Astrocyte (in vitro differentiated cells and primary cell): ENCODE data around the gene RTN1. TPM values are rescaled to one million over a fixed set of nuclear protein-coding genes. Genes with fewer than 3 reads are reported as not detected.

Experiments
- DNase-seq: peaks from one replicate; pipeline ENCODE4 v3.0.0-alpha.2; 2010; ENCODE audit warnings: low read depth
- FAIRE-seq: peaks from 2 replicates; lab custom pipeline; 2011; peaks lifted over from hg19 to GRCh38; lab: Jason Lieb, UNC
- H2AFZ ChIP-seq: 2 replicates; pipeline ENCODE4 v1.6.0; 2012; ENCODE audit warnings: low read depth, low read length, inconsistent platforms
- H3K27ac ChIP-seq: 2 replicates; pipeline ENCODE4 v1.5.1; 2011; ENCODE audit warnings: low read depth, low read length, inconsistent platforms
- H3K27me3 ChIP-seq: 2 replicates; pipeline ENCODE4 v1.6.0; 2011; ENCODE audit warnings: low read length, inconsistent platforms; ENCODE audit not compliant: insufficient read depth
- H3K36me3 ChIP-seq: 2 replicates; pipeline ENCODE4 v1.5.1; 2011; ENCODE audit warnings: low read length, inconsistent platforms; ENCODE audit not compliant: insufficient read depth
- H3K4me1 ChIP-seq: 2 replicates; pipeline ENCODE4 v1.5.1; 2011; ENCODE audit warnings: low read length, inconsistent platforms; ENCODE audit not compliant: insufficient read depth
- H3K4me2 ChIP-seq: 2 replicates; pipeline ENCODE4 v1.6.0; 2012; ENCODE audit warnings: low read length, inconsistent platforms
- H3K4me3 ChIP-seq: 2 replicates; pipeline ENCODE4 v1.5.1; 2011; ENCODE audit warnings: low read depth, mild to moderate bottlenecking, low read length, inconsistent platforms; ENCODE audit not compliant: insufficient read depth
- H3K79me2 ChIP-seq: 2 replicates; pipeline ENCODE4 v1.6.0; 2012; ENCODE audit warnings: mild to moderate bottlenecking, low read length, inconsistent platforms; ENCODE audit not compliant: insufficient read depth
- H3K9ac ChIP-seq: 2 replicates; pipeline ENCODE4 v1.6.0; 2012; ENCODE audit warnings: mild to moderate bottlenecking, low read length, inconsistent platforms
- H3K9me3 ChIP-seq: 2 replicates; pipeline ENCODE4 v1.5.1; 2012; ENCODE audit warnings: low read depth, mild to moderate bottlenecking, low read length, inconsistent platforms; ENCODE audit not compliant: insufficient read depth
- H4K20me1 ChIP-seq: 2 replicates; pipeline ENCODE4 v1.6.0; 2012; ENCODE audit warnings: low read length, inconsistent platforms; ENCODE audit not compliant: insufficient read depth
- H3K27ac Mint-ChIP-seq: one replicate; pipeline ENCODE4 v1.8.0; 2021; ENCODE audit warnings: mild to moderate bottlenecking, mixed read lengths; ENCODE audit not compliant: unreplicated experiment
- H3K27me3 Mint-ChIP-seq: one replicate; pipeline ENCODE4 v1.8.0; 2021; ENCODE audit warnings: low read depth, mixed read lengths; ENCODE audit not compliant: unreplicated experiment
- H3K36me3 Mint-ChIP-seq: one replicate; pipeline ENCODE4 v1.8.0; 2021; ENCODE audit warnings: low read depth, mixed read lengths; ENCODE audit not compliant: unreplicated experiment
- H3K4me1 Mint-ChIP-seq: one replicate; pipeline ENCODE4 v1.8.0; 2021; ENCODE audit warnings: low read depth, mixed read lengths; ENCODE audit not compliant: unreplicated experiment
- H3K4me3 Mint-ChIP-seq: one replicate; pipeline ENCODE4 v1.8.0; 2021; ENCODE audit warnings: mild to moderate bottlenecking, moderate library complexity, mixed read lengths; ENCODE audit not compliant: unreplicated experiment
- H3K9me3 Mint-ChIP-seq: one replicate; pipeline ENCODE4 v1.8.0; 2021; ENCODE audit warnings: mild to moderate bottlenecking, mixed read lengths; ENCODE audit not compliant: unreplicated experiment
- EZH2 ChIP-seq: IDR thresholded peaks from 2 replicates; pipeline ENCODE4 v1.6.1; 2012; ENCODE audit warnings: mild to moderate bottlenecking, low read length, inconsistent platforms; ENCODE audit not compliant: insufficient read depth
- total RNA-seq: library from RNA; stranded (reverse); gene quantifications from 2 replicates; pipeline ENCODE4 v1.2.1, GENCODE V29; 2021
- TF ChIP-seq, protein P1 (sequence below): IDR thresholded peaks from 2 replicates; pipeline ENCODE4 v1.5.1; 2011; ENCODE audit warnings: low read depth, mild to moderate bottlenecking, inconsistent platforms, low read length, moderate library complexity; ENCODE audit not compliant: insufficient read depth

RTN1 gene
- total RNA-seq, 1 donor from 2014 or later = 1.2 TPM

DNA sequence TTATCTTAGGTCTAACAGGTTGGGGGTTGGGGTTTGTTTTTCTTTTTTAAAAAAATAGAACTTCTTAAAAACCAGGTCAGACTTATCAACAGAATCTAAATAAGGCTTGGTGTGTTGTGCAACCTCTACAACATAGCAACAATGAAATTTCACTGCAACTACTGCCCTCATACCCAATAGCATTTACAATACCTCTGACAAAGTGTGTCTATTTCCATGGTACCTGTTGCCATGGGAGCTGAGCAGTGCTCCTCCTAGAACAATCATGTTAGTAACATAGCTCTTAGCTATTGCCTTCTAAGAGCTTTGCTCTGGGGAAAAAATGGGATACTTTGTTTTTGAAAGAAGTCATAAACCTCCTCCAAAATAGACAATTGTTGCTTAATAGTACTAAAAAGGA lies 190.7 kb downstream of the RTN1 start:
- Mint-ChIP-seq H3K27me3 (no peaks in the 10 kb centered on the region), H3K4me3 (no peak overlapping the region), H3K9me3 (no peaks in the 10 kb centered on the region), H3K27ac (no peak overlapping the region), H3K36me3 (no peaks in the 10 kb centered on the region), H3K4me1 (peaks cover 5% of the 10 kb centered on the region)
- no peak overlapping the region for H3K27ac ChIP-seq
- peaks cover 4% of the 10 kb centered on the region for H3K4me1 ChIP-seq
- no peaks in the 10 kb centered on the region for H3K79me2 ChIP-seq
- no peak overlapping the region for H2AFZ ChIP-seq
- H3K9me3 ChIP-seq = no peaks in the 10 kb centered on the region
- no peak for FAIRE-seq
- no peak overlapping the region for H3K4me2 ChIP-seq
- H3K27me3 ChIP-seq = no peaks in the 10 kb centered on the region
- no peak overlapping the region for H3K9ac ChIP-seq
- no peak for DNase-seq
- H4K20me1 ChIP-seq = no peaks in the 10 kb centered on the region
- TF ChIP-seq, protein P1, sequence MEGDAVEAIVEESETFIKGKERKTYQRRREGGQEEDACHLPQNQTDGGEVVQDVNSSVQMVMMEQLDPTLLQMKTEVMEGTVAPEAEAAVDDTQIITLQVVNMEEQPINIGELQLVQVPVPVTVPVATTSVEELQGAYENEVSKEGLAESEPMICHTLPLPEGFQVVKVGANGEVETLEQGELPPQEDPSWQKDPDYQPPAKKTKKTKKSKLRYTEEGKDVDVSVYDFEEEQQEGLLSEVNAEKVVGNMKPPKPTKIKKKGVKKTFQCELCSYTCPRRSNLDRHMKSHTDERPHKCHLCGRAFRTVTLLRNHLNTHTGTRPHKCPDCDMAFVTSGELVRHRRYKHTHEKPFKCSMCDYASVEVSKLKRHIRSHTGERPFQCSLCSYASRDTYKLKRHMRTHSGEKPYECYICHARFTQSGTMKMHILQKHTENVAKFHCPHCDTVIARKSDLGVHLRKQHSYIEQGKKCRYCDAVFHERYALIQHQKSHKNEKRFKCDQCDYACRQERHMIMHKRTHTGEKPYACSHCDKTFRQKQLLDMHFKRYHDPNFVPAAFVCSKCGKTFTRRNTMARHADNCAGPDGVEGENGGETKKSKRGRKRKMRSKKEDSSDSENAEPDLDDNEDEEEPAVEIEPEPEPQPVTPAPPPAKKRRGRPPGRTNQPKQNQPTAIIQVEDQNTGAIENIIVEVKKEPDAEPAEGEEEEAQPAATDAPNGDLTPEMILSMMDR = no peak
- TF ChIP-seq EZH2 = no peak
- H3K36me3 ChIP-seq = no peaks in the 10 kb centered on the region
- no peak overlapping the region for H3K4me3 ChIP-seq

- H3K4me1 ChIP-seq = peaks cover 4% of the 10 kb centered on the region
- H3K9me3 ChIP-seq = no peaks in the 10 kb centered on the region
- no peaks in the 10 kb centered on the region for H3K79me2 ChIP-seq
- H3K27me3 ChIP-seq = no peaks in the 10 kb centered on the region
- peaks cover 5% of the 10 kb centered on the region for H3K4me1 Mint-ChIP-seq
- FAIRE-seq (no peak), DNase-seq (no peak)
- no peaks in the 10 kb centered on the region for H4K20me1 ChIP-seq
- H3K4me3 Mint-ChIP-seq = no peak overlapping the region
- H2AFZ ChIP-seq = no peak overlapping the region
- H3K27ac ChIP-seq = peak overlapping the region; percentile 32
- TF ChIP-seq EZH2 = no peak
- TF ChIP-seq, protein P1 = no peak
- peak overlapping the region; percentile 6 for H3K4me2 ChIP-seq
- H3K27me3 Mint-ChIP-seq = no peaks in the 10 kb centered on the region
- H3K4me3 ChIP-seq = no peak overlapping the region
- no peaks in the 10 kb centered on the region for H3K36me3 Mint-ChIP-seq
- H3K36me3 ChIP-seq = no peaks in the 10 kb centered on the region
- no peak overlapping the region for H3K9ac ChIP-seq
- H3K27ac Mint-ChIP-seq = peak overlapping the region; percentile 80
- no peaks in the 10 kb centered on the region for H3K9me3 Mint-ChIP-seq
These were observed 192.2 kb downstream of the RTN1 start for GRCh38 chr14:59678352-59678751.

GRCh38 chr14:59677771-59678231 lies 192.8 kb downstream of the RTN1 start:
- no peaks in the 10 kb centered on the region for H3K36me3 ChIP-seq
- Mint-ChIP-seq H3K27ac (peak overlapping the region; percentile 79), H3K9me3 (no peaks in the 10 kb centered on the region), H3K36me3 (no peaks in the 10 kb centered on the region), H3K4me1 (peaks cover 5% of the 10 kb centered on the region), H3K4me3 (no peak overlapping the region), H3K27me3 (no peaks in the 10 kb centered on the region)
- H3K9ac ChIP-seq = no peak overlapping the region
- H3K27me3 ChIP-seq = no peaks in the 10 kb centered on the region
- H4K20me1 ChIP-seq = no peaks in the 10 kb centered on the region
- peak overlapping the region; percentile 6 for H3K4me2 ChIP-seq
- no peak for FAIRE-seq
- no peak overlapping the region for H2AFZ ChIP-seq
- DNase-seq = peak; percentile 27
- H3K27ac ChIP-seq = peak overlapping the region; percentile 32
- no peak overlapping the region for H3K4me3 ChIP-seq
- H3K79me2 ChIP-seq = no peaks in the 10 kb centered on the region
- peaks cover 4% of the 10 kb centered on the region for H3K4me1 ChIP-seq
- TF ChIP-seq EZH2 = no peak
- TF ChIP-seq, protein P1 = no peak
- H3K9me3 ChIP-seq = no peaks in the 10 kb centered on the region
